Hematopoietic multipotent progenitor cell (in vitro differentiated cells): ENCODE results near the gene HNRNPA1. TPM values are rescaled to one million over a fixed set of nuclear protein-coding genes. Genes with fewer than 3 reads are reported as not detected.
"Not testable (repeated sequence)": the region's sequence is repeated elsewhere in the genome, so short reads cannot be mapped to it uniquely, and the experiment has no call there.

Source experiments
- DNase-seq, 3 donors: peaks; one replicate each; pipeline ENCODE4 v3.0.0-alpha.2; 2011 to 2015; ENCODE audit warnings: low read depth in 2 of 3, low spot score in 2 of 3
- total RNA-seq: library from RNA; depleted of rRNA; stranded (reverse); fragments of >200 nt; gene quantifications from one replicate; pipeline ENCODE4 v1.2.3, GENCODE V29; 2012

Gene HNRNPA1
- total RNA-seq: 941 TPM

DNA sequence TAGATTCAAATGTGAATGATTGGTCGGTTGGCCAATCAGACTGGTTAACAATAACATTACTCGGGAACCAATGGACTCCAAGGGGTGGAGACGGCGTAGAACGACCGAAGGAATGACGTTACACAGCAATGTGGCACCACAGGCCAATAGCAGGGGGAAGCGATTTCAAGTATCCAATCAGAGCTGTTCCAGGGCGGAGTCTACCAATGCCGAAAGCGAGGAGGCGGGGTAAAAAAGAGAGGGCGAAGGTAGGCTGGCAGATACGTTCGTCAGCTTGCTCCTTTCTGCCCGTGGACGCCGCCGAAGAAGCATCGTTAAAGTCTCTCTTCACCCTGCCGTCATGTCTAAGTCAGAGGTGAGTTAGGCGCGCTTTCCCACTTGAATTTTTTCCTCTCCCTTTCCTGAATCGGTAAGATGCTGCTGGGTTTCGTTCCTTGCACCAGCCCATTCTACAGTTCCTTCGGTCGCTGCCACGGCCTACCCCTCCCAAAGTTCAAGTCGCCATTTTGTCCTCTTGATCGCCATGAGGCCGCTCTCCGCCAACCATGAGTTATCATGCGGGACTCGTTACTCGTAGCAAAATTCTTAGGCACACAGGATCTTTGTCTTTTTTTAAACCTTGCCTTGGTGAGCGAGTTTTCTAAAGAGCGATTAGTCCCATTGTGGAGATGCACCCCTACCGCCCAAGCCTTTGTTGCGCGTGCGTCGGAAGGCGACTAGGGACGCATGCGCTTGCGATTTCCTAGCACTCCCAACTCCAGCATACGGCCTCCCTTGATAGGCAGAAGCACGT is at the start of gene HNRNPA1:
HNRNPA1 (plus strand) TSS at position 259 of the 793 bp plus-strand sequence; CDS start at position 341, 82 bp downstream.
- peak; percentile 74 to 100 (median 99) for DNase-seq

- DNase-seq: not testable (repeated sequence)
These were observed 49.3 kb upstream of the HNRNPA1 start for GRCh38 chr12:54231269-54231668.

- DNase-seq: no peak
These were observed 47.7 kb upstream of the HNRNPA1 start for GRCh38 chr12:54232790-54233189.

DNA sequence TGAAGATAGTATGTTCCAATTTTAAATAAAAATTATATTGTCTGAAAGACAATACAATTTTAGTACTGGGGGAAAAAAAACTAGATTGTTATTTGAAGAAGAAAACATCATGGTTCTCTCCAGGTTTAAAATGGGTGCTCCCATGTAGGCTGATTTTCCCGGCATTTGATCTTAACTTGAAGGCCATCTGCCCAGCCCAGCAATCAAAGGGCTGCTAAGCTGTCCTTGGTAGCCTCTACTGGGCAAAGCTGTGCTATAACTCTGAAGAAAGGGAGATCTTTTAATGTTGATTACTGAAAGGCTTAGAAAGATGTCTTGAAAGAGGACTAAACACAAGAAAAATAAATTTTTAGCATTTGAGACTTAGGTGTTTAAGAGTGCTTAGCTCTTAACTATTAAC is 42.0 kb upstream of the HNRNPA1 start:
- DNase-seq: no peak

GRCh38 chr12:54239620-54240019 is 40.9 kb upstream of the HNRNPA1 start:
- DNase-seq: no peak

DNA sequence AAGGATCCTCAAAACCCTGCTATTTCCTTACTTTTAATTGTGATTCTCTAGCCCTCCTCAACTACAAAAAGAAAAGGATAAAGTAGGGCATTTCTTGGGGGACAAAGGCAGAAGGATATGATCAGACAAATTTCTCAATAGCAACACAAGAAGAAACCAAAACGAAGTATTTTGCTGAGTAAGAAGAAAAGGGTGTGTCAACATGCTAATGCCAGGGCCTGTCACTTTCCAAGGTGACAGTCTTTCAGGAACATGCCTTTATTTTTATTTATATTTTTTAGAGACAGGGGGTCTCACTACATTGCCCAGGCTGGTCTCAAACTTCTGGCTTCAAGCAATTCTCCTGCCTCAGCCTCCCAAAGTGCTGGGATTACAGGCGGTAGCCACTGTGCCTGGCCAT is 40.4 kb upstream of the HNRNPA1 start:
- no peak for DNase-seq

- DNase-seq: no peak
These were observed 39.4 kb upstream of the HNRNPA1 start for GRCh38 chr12:54240971-54241588.

DNA sequence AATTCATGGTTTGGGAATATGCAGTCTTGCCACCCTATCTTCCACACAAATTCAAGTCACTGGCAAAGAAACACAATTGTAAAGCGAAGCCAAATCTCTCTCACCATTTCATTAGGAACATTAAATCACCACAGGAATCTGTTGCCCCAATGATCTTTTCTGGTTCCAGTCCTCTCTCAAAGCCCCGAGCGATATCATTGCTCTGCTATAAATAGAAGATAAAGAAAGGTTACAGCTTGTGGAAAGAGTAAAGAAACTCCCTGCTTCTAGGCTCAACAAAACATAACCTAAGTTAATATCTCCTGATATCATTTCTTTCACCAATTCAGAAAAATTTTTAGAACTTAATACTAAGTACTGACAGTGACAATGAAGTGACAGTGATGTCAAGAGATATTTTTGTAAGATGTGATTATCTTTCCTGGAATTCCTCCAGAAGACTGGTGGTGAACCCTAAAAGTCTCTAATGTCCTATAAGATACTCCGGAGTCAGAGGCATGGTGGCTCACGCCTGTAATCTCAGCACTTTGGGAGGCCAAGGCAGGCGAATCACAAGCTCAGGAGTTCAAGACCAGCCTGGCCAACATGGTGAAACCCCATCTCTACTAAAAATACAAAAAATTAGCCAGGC is 34.4 kb upstream of the HNRNPA1 start:
- DNase-seq: no peak

DNA sequence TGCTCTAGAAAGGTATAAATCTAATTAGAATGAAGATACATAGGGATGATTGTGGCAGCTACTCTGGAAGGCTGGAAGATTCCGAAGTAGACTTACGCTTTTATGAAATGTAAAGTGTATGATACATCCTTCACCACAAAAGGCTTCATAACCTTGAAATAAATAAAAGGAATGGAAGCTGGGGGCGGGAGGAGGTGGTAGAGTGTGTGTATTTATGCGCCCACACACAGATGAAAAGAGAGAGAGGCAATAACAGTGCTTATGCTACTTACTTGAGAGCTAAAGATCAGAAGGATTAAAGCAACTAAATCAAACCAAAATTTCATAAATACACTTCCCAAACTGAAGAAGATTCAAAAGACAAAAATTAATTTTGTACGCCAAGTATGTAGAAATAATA is 31.0 kb upstream of the HNRNPA1 start:
- no peak for DNase-seq

DNA sequence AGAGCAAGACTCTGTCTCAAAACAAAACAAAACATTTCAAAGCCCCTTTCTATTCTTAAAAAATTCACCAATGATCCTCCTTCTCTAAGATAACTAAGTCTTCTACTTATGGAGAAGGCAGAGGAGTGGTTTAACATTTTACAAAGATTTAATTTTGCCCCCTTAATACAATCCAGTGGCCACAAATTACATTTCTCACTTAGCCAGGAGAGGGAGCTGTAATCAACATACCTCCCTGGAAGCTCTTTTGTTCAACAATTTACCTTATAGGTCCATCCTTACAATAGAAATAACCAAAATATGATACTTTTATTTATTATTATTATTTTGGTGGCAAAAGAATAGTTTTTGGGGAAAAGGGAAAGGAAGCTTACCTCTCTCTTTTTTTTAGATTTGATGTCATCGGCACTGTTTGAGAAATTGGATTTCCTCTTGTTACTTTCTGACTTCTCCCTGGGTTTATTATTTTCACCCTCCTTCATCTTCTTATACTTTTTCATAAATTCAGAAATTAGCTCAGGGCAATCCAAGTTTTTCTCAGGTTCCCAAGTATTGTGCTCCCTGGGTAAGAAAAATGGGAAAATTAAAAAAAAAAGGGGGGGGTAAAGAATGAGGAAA is 28.8 kb upstream of the HNRNPA1 start:
- peak in 2 of 3 donors; percentile 56 to 81 for DNase-seq

DNA sequence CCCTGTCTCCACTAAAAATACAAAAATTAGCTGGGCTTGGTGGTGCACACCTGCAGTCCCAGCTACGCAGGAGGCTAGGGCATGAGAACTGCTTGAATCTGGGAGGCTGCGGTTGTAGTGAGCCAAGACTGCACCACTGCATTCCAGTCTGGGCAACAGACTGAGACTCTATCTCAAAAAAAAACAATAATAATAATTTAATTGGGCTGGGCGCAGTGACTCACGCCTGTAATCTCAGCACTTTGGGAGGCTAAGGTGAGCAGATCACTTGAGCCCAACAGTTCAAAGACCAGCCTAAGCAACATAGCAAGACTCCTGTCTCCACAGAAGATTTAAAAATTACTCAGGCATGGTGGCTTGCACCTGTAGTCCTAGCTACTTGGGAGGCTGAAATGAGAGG is 27.3 kb upstream of the HNRNPA1 start:
- no peak for DNase-seq

DNA sequence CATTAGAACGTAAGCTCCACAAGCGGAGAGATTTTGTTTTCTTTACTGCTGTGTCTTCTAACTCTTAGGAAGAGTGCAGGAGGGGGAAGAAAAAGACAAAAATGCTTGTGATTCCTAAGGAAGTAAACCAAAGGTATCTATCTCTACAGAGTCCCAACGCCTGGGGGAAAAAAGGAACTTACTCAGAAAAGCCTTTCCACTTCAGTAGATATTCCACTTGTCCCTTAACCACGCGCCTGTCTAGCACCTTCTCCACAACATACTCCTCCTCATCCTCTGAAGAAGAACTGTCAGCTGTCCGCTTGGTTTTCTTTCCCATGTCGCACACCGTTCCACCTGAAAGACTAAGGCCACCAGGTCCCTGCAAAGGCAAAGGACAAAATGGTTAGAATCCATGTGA is 23.2 kb upstream of the HNRNPA1 start:
- DNase-seq: no peak

DNA sequence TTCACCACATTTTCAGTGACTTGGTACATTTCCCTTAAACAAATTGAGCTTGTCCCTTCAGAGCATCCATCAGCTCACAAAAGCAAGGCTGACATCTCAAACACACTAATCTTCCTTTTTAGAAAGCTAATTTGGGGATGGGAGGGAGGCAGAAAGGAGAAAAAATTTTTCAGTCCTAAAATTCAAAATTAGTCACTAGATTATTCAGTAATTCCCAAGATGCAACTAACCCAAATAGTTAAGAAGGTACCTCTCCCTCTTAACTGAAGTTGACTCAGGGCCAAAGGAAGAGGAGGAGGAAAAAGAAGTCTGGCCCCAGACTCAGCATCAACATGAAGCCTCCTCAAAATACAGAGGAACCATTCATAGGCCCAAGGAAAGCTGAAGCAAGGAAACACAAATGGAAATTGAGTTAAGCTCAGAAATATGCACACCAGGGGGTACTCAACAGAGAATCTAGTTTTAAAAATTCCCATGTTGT is 22.3 kb upstream of the HNRNPA1 start:
- no peak for DNase-seq

DNA sequence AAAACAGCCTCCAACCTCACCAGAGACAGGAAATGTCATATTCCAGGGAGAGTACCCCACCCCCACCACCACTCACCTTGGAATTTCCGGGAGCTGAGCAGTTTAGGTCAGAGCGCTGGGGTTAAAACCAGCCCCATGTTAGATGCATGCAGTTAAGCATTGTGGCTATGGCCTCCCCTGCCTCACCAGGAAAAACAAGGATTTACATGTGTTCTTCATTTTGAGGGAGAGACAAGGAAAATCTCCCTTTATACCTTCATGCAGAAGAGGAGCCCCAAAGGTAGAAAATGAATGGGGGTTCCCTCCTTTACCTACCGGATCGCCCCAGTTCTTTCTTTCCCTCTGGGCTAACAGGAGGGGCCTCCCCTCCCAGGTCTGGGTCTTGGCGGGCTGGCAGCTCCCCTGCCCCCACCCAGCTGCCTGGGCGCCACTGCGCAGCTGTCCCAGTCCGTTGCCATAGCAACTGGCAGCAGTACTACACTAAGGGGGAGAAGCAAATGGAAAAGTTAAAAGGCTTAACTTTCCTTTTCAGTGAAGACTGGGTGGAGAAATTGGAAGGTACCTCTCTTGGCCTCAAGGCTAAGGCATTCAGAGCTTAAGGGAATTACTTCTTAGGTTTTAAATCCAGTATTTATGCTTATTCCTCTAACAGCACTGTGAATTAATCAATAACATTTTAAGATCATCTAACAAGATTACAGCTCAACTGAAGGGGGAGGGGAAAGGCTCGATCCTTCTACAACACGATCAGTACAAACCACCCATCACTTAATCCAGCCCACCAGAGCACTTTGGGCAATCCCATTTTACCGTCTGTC is 21.1 kb upstream of the HNRNPA1 start:
- peak in 2 of 3 donors; percentile 76 to 81 for DNase-seq

GRCh38 chr12:54261815-54262402 is 18.6 kb upstream of the HNRNPA1 start:
- DNase-seq: peak in 1 of 3 donors; percentile 37

DNA sequence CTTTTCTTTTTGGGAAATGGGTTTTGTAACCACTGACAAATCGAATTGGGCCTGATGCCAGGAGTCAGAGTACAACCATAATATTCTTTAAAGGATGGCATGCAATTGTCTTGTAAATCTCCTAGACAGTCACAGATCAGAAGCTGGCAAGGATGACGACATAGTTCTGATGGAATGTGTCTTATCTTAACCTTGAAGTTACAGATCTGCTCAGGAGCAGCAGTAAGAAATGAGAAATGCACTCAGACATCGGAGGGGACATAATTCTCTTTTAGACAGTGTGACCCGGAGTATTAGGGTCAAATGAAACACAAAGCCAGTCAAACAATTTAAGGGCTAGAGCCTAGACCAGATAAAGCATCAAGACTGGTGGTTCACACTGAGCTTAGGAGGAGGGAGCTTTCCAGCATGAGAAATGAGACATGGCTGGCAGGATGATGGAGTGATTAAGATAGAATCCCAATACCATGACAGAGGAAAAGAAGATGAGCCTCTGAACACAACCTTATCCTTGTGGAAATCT is 18.1 kb upstream of the HNRNPA1 start:
- DNase-seq: peak in 2 of 3 donors; percentile 27 to 28

DNA sequence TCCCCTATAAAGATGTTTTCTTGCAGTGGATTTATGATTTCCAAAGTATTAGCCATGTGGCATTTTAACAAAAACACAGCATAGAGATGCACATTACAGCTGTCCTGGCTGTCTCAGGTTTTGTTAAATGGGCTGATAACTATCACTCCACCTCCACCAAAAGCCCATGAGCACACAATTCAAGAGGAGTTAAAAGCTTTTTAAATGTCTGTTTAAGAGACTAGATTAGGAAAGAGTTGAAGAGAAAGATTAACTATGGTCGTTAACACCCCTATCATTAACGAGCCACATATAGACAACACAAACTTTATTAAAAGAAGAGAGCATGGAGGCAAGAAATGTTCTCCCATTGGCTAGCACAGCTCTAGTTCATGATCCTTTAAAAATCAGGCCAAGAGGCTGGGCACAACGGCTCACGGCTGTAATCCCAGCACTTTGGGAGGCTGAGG is 15.1 kb upstream of the HNRNPA1 start:
- no peak for DNase-seq

GRCh38 chr12:54266852-54267251 is 13.7 kb upstream of the HNRNPA1 start:
- no peak for DNase-seq

DNA sequence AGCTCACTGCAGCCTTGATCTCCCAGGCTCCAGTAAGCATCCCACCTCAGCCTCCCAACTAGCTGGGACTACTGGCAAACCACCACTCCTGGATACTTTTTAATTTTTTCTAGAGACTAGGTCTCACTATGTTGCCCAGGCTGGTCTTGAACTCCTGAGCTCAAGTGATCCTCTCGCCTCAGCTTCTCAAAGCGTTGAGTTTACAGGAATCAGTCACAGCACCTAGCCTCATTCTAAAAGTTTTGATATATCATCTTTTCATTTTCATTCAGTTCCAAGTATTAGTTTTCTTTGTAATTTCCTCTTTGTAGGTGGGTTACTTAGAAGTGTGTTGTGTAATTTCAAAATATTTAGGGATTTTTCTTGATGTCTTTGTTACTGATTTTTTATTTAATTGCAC is 10.2 kb upstream of the HNRNPA1 start:
- no peak for DNase-seq

- DNase-seq: no peak
These were observed 8.3 kb upstream of the HNRNPA1 start for GRCh38 chr12:54272214-54272613.
